SU-DHL-6 (cell line): ENCODE measurements around the gene RGS3.
A peak's percentile ranks its signal among the peaks of the same experiment; 100 is the strongest.

Experiments used
- H2AFZ ChIP-seq: fragments of 200-600 bp; sonication (generic); 2 replicates; pipeline ENCODE4 v1.6.1; 2014; ENCODE audit warnings: low read depth, mild to moderate bottlenecking, moderate library complexity, mixed read lengths, antibody characterized with exemption, low read length; ENCODE audit not compliant: severe bottlenecking
- H3F3A ChIP-seq: fragments of 200-600 bp; shearing (Covaris generic); 2 replicates; pipeline ENCODE4 v1.6.0; 2016; ENCODE audit warnings: antibody characterized with exemption, mild to moderate bottlenecking; ENCODE audit not compliant: insufficient read depth
- H3K27ac ChIP-seq: fragments of 200-600 bp; sonication (generic); 2 replicates; pipeline ENCODE4 v1.5.1; 2016; ENCODE audit warnings: low read depth, mild to moderate bottlenecking, low read length, moderate library complexity, mixed read lengths
- H3K27me3 ChIP-seq: fragments of 200-600 bp; sonication (generic), shearing (Covaris generic); 2 replicates; pipeline ENCODE4 v1.6.0; 2014; ENCODE audit warnings: mild to moderate bottlenecking, low read length
- H3K36me3 ChIP-seq: fragments of 200-600 bp; sonication (generic); 2 replicates; pipeline ENCODE4 v1.6.1; 2014; ENCODE audit warnings: mild to moderate bottlenecking, low read length, mixed read lengths
- H3K4me2 ChIP-seq: fragments of 300-600, 200-600 bp; shearing (Covaris generic), sonication (generic); 2 replicates; pipeline ENCODE4 v1.6.0; 2014; ENCODE audit warnings: low read length, low read depth, mild to moderate bottlenecking; ENCODE audit not compliant: poor library complexity, severe bottlenecking
- H3K4me3 ChIP-seq: fragments of 200-600 bp; sonication (generic); 2 replicates; pipeline ENCODE4 v1.5.1; 2014; ENCODE audit warnings: antibody characterized with exemption, low read length, mild to moderate bottlenecking, mixed read lengths; ENCODE audit not compliant: insufficient read depth, poor library complexity, severe bottlenecking
- H3K79me2 ChIP-seq: fragments of 200-600 bp; sonication (generic); 2 replicates; pipeline ENCODE4 v1.6.1; 2014; ENCODE audit warnings: mild to moderate bottlenecking, low read length, moderate library complexity; ENCODE audit not compliant: insufficient read depth
- H3K9ac ChIP-seq: fragments of 200-600 bp; sonication (generic); 2 replicates; pipeline ENCODE4 v1.7.0; 2014; ENCODE audit warnings: mild to moderate bottlenecking, low read length
- H3K9me2 ChIP-seq: fragments of 200-600 bp; sonication (generic); replicated peaks from 2 replicates; pipeline ENCODE4 v1.6.1; 2014; ENCODE audit warnings: low read length; ENCODE audit not compliant: insufficient read depth
- H3K9me3 ChIP-seq: fragments of 200-600 bp; sonication (generic); 2 replicates; pipeline ENCODE4 v1.6.1; 2014; ENCODE audit warnings: low read length, mixed read lengths; ENCODE audit not compliant: insufficient read depth
- H4K20me1 ChIP-seq: fragments of 200-600 bp; sonication (generic); 2 replicates; pipeline ENCODE4 v1.6.1; 2014; ENCODE audit warnings: low read depth, mild to moderate bottlenecking, antibody characterized with exemption, low read length, moderate library complexity, mixed read lengths
- EZH2phosphoT487 ChIP-seq: fragments of 200-600 bp; sonication (generic), shearing (Covaris generic); conservative IDR thresholded peaks from 2 replicates; pipeline ENCODE4 v1.6.1; 2018; ENCODE audit warnings: mild to moderate bottlenecking, antibody characterized with exemption, low read length, moderate library complexity, mixed read lengths
- TF ChIP-seq, protein P1 (sequence below): fragments of 200-600 bp; sonication (generic); IDR thresholded peaks from one replicate; pipeline ENCODE4 v1.5.1; 2017; ENCODE audit warnings: antibody characterized with exemption, mild to moderate bottlenecking, low read length, moderate library complexity; ENCODE audit not compliant: insufficient read depth, poor library complexity, severe bottlenecking

Gene RGS3

DNA sequence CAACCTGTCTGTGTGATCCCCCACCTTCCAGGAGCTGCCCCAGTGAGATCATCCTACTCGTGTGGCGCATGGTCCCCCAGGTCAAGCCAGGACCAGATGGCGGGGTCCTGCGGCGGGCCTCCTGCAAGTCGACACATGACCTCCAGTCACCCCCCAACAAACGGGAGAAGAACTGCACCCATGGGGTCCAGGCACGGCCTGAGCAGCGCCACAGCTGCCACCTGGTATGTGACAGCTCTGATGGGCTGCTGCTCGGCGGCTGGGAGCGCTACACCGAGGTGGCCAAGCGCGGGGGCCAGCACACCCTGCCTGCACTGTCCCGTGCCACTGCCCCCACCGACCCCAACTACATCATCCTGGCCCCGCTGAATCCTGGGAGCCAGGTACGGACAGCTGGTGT is 43.7 kb downstream of the RGS3 start:
- Histone ChIP-seq H3K27ac (no peak overlapping the region), H3F3A (no peaks in the 10 kb centered on the region), H4K20me1 (no peaks in the 10 kb centered on the region), H3K9me2 (no peaks in the 10 kb centered on the region), H3K79me2 (no peaks in the 10 kb centered on the region), H3K27me3 (no peaks in the 10 kb centered on the region), H3K4me2 (no peak overlapping the region), H2AFZ (no peak overlapping the region), H3K9me3 (no peaks in the 10 kb centered on the region), H3K36me3 (no peaks in the 10 kb centered on the region), H3K4me3 (no peak overlapping the region), H3K9ac (no peak overlapping the region)
- no peak for TF ChIP-seq EZH2phosphoT487
- TF ChIP-seq, protein P1, sequence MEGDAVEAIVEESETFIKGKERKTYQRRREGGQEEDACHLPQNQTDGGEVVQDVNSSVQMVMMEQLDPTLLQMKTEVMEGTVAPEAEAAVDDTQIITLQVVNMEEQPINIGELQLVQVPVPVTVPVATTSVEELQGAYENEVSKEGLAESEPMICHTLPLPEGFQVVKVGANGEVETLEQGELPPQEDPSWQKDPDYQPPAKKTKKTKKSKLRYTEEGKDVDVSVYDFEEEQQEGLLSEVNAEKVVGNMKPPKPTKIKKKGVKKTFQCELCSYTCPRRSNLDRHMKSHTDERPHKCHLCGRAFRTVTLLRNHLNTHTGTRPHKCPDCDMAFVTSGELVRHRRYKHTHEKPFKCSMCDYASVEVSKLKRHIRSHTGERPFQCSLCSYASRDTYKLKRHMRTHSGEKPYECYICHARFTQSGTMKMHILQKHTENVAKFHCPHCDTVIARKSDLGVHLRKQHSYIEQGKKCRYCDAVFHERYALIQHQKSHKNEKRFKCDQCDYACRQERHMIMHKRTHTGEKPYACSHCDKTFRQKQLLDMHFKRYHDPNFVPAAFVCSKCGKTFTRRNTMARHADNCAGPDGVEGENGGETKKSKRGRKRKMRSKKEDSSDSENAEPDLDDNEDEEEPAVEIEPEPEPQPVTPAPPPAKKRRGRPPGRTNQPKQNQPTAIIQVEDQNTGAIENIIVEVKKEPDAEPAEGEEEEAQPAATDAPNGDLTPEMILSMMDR, result no peak

DNA sequence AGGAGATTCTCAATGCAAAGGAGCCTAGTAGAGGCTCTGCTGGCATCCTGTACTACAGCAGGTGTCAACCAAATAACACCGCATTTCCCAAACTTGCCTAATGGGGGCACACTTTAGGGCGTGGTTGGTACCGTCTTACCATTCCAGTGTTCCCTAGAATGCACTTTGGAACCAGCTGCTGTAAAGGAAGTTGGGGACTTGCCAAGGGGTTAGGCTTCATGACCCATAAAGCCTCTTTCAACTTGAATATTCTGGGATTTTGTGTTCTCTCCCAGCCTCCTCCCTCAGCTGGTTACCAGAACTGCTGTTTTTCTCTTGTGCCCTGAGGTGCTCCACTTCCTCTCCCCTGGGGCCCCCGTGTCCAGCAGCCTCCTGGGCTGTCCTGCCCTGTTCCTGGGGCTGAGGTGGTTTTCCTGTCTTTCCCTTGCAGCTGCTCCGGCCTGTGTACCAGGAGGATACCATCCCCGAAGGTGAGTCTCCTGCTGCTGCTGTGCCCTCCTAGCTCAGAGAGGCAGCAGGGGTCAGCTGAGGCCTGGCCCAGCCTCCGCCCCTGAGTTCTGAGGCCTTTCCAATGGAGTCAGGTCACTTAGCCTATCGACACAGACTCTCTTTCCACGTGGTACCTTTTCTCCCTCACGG is 44.7 kb downstream of the RGS3 start:
- Histone ChIP-seq H3K27me3 (no peaks in the 10 kb centered on the region), H3K9ac (no peak overlapping the region), H4K20me1 (no peaks in the 10 kb centered on the region), H2AFZ (no peak overlapping the region), H3F3A (no peaks in the 10 kb centered on the region), H3K4me2 (no peak overlapping the region), H3K9me3 (no peaks in the 10 kb centered on the region), H3K79me2 (no peaks in the 10 kb centered on the region), H3K9me2 (no peaks in the 10 kb centered on the region), H3K27ac (no peak overlapping the region), H3K36me3 (no peaks in the 10 kb centered on the region), H3K4me3 (no peak overlapping the region)
- no peak for TF ChIP-seq EZH2phosphoT487
- TF ChIP-seq, protein P1, result peak; percentile 14

DNA sequence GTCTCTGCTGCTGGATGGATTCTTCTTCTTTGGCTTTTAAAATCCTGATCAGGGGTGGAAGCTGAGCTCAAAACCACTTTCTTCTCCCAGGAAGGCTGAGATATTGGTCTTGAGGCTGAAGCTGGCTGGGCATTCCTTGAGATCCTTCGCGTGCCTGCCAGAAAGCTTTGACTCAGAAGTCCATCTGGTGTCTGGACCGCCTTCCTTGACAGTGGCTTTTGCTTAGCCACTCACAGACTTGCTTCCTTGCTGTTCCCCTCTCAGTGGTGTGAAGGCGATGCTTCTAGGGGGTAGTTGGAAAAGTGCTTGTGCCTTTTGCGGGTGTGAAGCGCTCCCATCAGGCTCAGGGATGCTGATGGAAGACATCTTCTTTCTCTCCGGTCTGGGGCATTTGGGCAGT is 45.9 kb downstream of the RGS3 start:
- no peak overlapping the region for H3K9ac ChIP-seq

More for the DNA sequence above, 45.9 kb downstream of the RGS3 start:
- H3K36me3 ChIP-seq, result no peaks in the 10 kb centered on the region
- no peaks in the 10 kb centered on the region for H3K27me3 ChIP-seq
- H3K79me2 ChIP-seq, result no peaks in the 10 kb centered on the region
- H3F3A ChIP-seq, result no peaks in the 10 kb centered on the region
- H2AFZ ChIP-seq, result no peak overlapping the region
- no peak overlapping the region for H3K4me3 ChIP-seq
- no peaks in the 10 kb centered on the region for H3K9me2 ChIP-seq
- H3K9me3 ChIP-seq, result no peaks in the 10 kb centered on the region
- no peak overlapping the region for H3K27ac ChIP-seq
- H3K4me2 ChIP-seq, result no peak overlapping the region
- TF ChIP-seq, protein P1, result no peak
- TF ChIP-seq EZH2phosphoT487, result no peak
- no peaks in the 10 kb centered on the region for H4K20me1 ChIP-seq
